ENCODE data around the gene AMFR.

The AMFR gene

DNA sequence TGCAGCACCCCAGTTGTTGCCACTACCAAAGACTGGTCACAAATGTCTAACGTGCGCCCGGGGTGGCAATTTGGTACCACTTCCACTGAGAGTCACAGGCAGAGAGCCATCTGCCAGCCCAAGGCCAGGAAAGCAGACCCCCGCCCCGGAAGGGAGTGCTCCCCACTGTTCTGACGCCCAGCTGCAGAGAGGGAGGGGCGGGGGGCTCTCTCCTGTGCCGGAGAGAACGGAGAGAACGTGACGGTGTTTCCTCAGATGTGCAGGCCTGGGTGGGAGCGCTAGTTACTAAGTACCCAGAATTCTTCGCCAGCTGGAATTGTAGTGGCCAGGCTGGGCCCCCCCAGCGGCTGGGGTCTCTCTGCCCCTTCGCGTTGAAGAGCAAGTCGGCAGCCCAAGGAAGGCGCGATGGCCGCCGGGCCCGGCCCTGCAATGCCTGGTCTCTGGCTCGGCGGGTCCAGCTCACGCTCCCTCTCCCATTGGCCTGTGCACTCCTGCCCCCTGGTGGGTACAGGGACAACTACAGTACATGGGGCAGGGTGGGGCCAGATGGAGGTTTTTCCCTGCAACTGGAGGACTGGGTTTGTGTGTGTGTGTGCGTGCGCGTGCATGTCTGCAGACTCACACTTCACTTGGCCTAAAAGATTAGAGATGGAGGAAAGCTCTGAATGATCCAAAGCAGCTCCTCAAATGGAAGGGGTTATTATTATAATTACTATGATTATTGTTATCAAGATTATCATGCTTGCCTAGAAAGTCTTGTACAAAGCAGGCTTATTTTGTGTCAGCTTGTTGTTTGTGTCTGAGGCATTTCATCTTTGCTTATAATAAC lies 107.1 kb downstream of the AMFR start:
- H3K9ac ChIP-seq (ENCODE audit: low read length): peak overlapping the region; percentile 68
- H3K4me3 ChIP-seq (ENCODE audit: low read length): no peak overlapping the region
- H3K4me1 ChIP-seq (ENCODE audit: control insufficient read depth, insufficient read depth, low read length): peaks cover 5% of the 10 kb centered on the region

DNA sequence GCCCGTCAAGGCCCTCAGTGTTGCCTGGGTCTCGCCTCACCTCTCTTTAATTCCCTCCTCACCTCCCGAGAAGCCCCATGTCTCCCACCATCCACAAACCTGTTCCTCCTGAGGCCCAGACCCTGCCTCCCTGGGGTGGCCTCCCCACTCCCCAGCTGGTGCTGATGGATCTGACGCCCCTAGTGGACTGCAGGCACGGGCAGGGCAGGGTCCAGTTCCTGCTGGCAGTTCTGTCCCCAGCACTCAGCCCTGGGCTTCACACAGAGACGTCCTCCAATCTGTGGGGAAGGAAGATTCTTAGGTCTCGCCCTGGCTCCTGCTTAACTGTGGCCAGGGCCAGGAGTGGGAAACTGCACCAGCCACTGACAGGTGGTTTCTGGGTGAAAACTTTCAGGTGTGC lies 108.8 kb downstream of the AMFR start:
- H3K36me3 ChIP-seq (ENCODE audit: control insufficient read depth, insufficient read depth, low read length): no peaks in the 10 kb centered on the region
- no peak overlapping the region for H3K4me3 ChIP-seq (ENCODE audit: low read length)
- H3K4me1 ChIP-seq (ENCODE audit: control insufficient read depth, insufficient read depth, low read length): peaks cover 5% of the 10 kb centered on the region
- no peaks in the 10 kb centered on the region for H3K9me3 ChIP-seq (ENCODE audit: control insufficient read depth, low read length)
- H3K27me3 ChIP-seq (ENCODE audit: control insufficient read depth, insufficient read depth, low read length): peaks cover 13% of the 10 kb centered on the region
- H3K9ac ChIP-seq (ENCODE audit: low read length): no peak overlapping the region

More for the DNA sequence above, 107.1 kb downstream of the AMFR start:
- Histone ChIP-seq H3K27me3 (ENCODE audit: control insufficient read depth, insufficient read depth, low read length) (peaks cover 13% of the 10 kb centered on the region), H3K36me3 (ENCODE audit: control insufficient read depth, insufficient read depth, low read length) (no peaks in the 10 kb centered on the region), H3K9me3 (ENCODE audit: control insufficient read depth, low read length) (no peaks in the 10 kb centered on the region)

DNA sequence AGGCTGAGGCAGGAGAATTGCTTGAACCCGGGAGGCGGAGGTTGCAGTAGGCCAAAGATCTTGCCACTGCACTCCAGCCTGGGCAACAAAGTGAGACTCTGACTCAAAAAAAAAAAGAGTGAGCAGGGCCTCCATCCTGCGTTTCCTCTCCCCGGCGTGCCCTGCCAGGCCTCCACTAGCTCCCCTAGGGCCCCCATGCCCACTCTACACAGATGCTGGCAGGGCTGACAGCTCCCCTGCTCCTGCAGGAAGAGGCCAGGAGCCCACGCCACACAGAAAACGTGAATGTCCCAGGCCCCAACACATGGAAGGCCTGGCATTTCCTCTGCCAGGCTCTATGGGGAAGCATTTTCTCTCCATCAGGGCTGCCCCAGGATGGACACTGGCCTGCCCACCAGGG lies 109.4 kb downstream of the AMFR start:
- H3K9ac ChIP-seq (ENCODE audit: low read length): no peak overlapping the region
- H3K9me3 ChIP-seq (ENCODE audit: control insufficient read depth, low read length): no peaks in the 10 kb centered on the region
- peaks cover 13% of the 10 kb centered on the region for H3K27me3 ChIP-seq (ENCODE audit: control insufficient read depth, insufficient read depth, low read length)
- no peaks in the 10 kb centered on the region for H3K36me3 ChIP-seq (ENCODE audit: control insufficient read depth, insufficient read depth, low read length)
- H3K4me3 ChIP-seq (ENCODE audit: low read length): no peak overlapping the region
- peaks cover 5% of the 10 kb centered on the region for H3K4me1 ChIP-seq (ENCODE audit: control insufficient read depth, insufficient read depth, low read length)

DNA sequence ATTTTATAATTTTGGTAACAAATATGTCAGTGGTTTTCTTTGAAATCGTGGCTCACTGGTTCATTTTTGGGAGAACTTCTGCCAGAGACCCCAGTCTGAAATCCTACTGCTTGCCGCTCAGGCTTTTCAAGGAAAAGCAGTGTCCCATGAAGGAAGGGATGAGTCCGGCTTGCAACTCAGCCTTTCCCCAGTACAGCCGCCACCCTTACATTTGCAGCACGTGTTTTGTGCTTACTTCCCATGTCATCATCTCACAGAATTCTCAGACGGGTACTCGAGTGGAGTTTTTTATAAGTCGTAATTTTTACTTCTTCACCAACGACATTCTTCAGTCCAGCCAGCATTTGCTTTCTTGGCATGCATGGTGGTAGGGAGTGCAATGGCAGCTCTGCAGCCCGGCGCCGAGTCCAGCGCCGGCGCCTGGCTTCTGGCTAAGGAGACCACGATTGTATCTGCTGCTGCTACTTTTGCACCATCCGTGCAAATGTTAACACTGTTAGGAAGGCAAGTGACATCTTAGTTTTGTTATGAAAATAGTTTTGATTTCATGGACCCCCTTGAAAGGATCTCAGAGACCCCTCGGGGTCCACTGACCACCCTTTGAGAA lies 111.0 kb downstream of the AMFR start:
- H3K9me3 ChIP-seq (ENCODE audit: control insufficient read depth, low read length): no peaks in the 10 kb centered on the region
- no peak overlapping the region for H3K9ac ChIP-seq (ENCODE audit: low read length)
- no peaks in the 10 kb centered on the region for H3K36me3 ChIP-seq (ENCODE audit: control insufficient read depth, insufficient read depth, low read length)
- H3K4me3 ChIP-seq (ENCODE audit: low read length): no peak overlapping the region
- H3K4me1 ChIP-seq (ENCODE audit: control insufficient read depth, insufficient read depth, low read length): peaks cover 5% of the 10 kb centered on the region
- peaks cover 13% of the 10 kb centered on the region for H3K27me3 ChIP-seq (ENCODE audit: control insufficient read depth, insufficient read depth, low read length)

DNA sequence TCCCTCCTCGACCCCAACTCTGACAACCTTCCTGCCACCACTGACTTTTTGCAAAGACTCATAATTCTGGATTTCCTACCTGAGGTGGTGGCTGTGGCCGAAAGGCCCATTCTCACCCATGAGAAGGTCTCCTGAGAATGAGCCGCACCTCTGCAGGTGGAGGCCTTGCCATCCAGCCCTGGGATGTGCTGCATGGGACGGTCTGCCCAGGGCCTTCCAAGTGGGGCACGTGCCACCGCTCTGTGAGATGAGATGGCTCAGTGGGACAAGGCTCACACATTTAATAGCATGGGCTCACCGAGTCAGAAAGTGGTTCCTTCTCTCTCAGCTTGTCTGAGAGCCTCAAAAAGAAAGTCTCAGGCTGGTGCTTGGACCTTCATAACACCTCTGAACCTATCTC lies 112.8 kb downstream of the AMFR start:
- H3K27me3 ChIP-seq (ENCODE audit: control insufficient read depth, insufficient read depth, low read length): peaks cover 6% of the 10 kb centered on the region
- H3K4me1 ChIP-seq (ENCODE audit: control insufficient read depth, insufficient read depth, low read length): no peaks in the 10 kb centered on the region
- H3K36me3 ChIP-seq (ENCODE audit: control insufficient read depth, insufficient read depth, low read length): no peaks in the 10 kb centered on the region
- H3K9me3 ChIP-seq (ENCODE audit: control insufficient read depth, low read length): no peaks in the 10 kb centered on the region
- no peak overlapping the region for H3K4me3 ChIP-seq (ENCODE audit: low read length)
- no peak overlapping the region for H3K9ac ChIP-seq (ENCODE audit: low read length)

DNA sequence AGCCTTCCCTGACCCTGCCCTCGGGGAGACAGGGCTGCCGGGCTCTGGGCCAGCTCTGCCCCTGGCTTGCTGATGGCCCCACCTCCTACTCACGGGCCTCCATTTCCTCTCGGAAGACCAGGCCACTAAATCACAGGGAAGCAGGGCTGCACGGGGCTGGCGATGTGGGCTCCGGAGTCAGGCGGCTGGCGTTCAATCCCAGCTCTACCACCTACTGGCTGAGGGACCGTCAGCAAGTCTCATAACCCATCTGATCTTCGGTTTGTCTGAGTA lies 113.4 kb downstream of the AMFR start:
- H3K9ac ChIP-seq (ENCODE audit: low read length): no peak overlapping the region
- H3K27me3 ChIP-seq (ENCODE audit: control insufficient read depth, insufficient read depth, low read length): no peaks in the 10 kb centered on the region
- no peaks in the 10 kb centered on the region for H3K4me1 ChIP-seq (ENCODE audit: control insufficient read depth, insufficient read depth, low read length)
- no peak overlapping the region for H3K4me3 ChIP-seq (ENCODE audit: low read length)
- no peaks in the 10 kb centered on the region for H3K36me3 ChIP-seq (ENCODE audit: control insufficient read depth, insufficient read depth, low read length)
- no peaks in the 10 kb centered on the region for H3K9me3 ChIP-seq (ENCODE audit: control insufficient read depth, low read length)

Measured in mucosa of stomach (tissue), 1 donor.